ENCODE data around the gene LOXL4.

The LOXL4 gene

GRCh38 chr10:98257961-98258360 is 10.0 kb downstream of the LOXL4 start:
- no peak for TF ChIP-seq CTCF (IDR thresholded peaks at IDR 0.05)
- Mint-ChIP-seq H3K27me3 (ENCODE audit: low read depth, poor library complexity) (no peaks in the 10 kb centered on the region), H3K27ac (no peak overlapping the region), H3K4me1 (peaks cover 31% of the 10 kb centered on the region), H3K36me3 (ENCODE audit: low read depth) (no peaks in the 10 kb centered on the region), H3K9me3 (no peaks in the 10 kb centered on the region), H3K4me3 (no peak overlapping the region)
- DNase-seq, result no peak

GRCh38 chr10:98257198-98257597 is 10.8 kb downstream of the LOXL4 start:
- Mint-ChIP-seq H3K36me3 (ENCODE audit: low read depth) (no peaks in the 10 kb centered on the region), H3K4me3 (no peak overlapping the region)

GRCh38 chr10:98256692-98257091 is 11.3 kb downstream of the LOXL4 start:
- DNase-seq, result no peak
- no peaks in the 10 kb centered on the region for H3K9me3 Mint-ChIP-seq
- no peaks in the 10 kb centered on the region for H3K27me3 Mint-ChIP-seq (ENCODE audit: low read depth, poor library complexity)
- no peak for TF ChIP-seq CTCF (IDR thresholded peaks at IDR 0.05)
- peaks cover 31% of the 10 kb centered on the region for H3K4me1 Mint-ChIP-seq
- no peaks in the 10 kb centered on the region for H3K36me3 Mint-ChIP-seq (ENCODE audit: low read depth)
- H3K4me3 Mint-ChIP-seq, result no peak overlapping the region
- H3K27ac Mint-ChIP-seq, result no peak overlapping the region

More at GRCh38 chr10:98257198-98257597, 10.8 kb downstream of the LOXL4 start:
- Mint-ChIP-seq H3K27ac (no peak overlapping the region), H3K4me1 (peaks cover 31% of the 10 kb centered on the region), H3K9me3 (no peaks in the 10 kb centered on the region), H3K27me3 (ENCODE audit: low read depth, poor library complexity) (no peaks in the 10 kb centered on the region)
- no peak for TF ChIP-seq CTCF (IDR thresholded peaks at IDR 0.05)
- no peak for DNase-seq

GRCh38 chr10:98255146-98255877 is 12.7 kb downstream of the LOXL4 start:
- no peaks in the 10 kb centered on the region for H3K9me3 Mint-ChIP-seq
- peaks cover 3% of the 10 kb centered on the region for H3K36me3 Mint-ChIP-seq (ENCODE audit: low read depth)
- H3K4me1 Mint-ChIP-seq, result peaks cover 25% of the 10 kb centered on the region
- no peak for DNase-seq
- no peaks in the 10 kb centered on the region for H3K27me3 Mint-ChIP-seq (ENCODE audit: low read depth, poor library complexity)
- no peak overlapping the region for H3K4me3 Mint-ChIP-seq
- TF ChIP-seq CTCF (IDR thresholded peaks at IDR 0.05), result no peak
- no peak overlapping the region for H3K27ac Mint-ChIP-seq

- Mint-ChIP-seq H3K4me3 (no peak overlapping the region), H3K9me3 (no peaks in the 10 kb centered on the region), H3K27ac (peak overlapping the region; percentile 1), H3K27me3 (ENCODE audit: low read depth, poor library complexity) (no peaks in the 10 kb centered on the region), H3K36me3 (ENCODE audit: low read depth) (peaks cover 12% of the 10 kb centered on the region), H3K4me1 (peaks cover 26% of the 10 kb centered on the region)
- no peak for TF ChIP-seq CTCF (IDR thresholded peaks at IDR 0.05)
- DNase-seq, result no peak
Measured at GRCh38 chr10:98254234-98254974, 13.6 kb downstream of the LOXL4 start.

Measured in nephron progenitor cell (in vitro differentiated cells).